ENCODE measurements around the gene PCID2. TPM values are rescaled to one million over a fixed set of nuclear protein-coding genes. Genes with fewer than 3 reads are reported as not detected.

The PCID2 gene
- polyA plus RNA-seq, 1 donor from 2014 or later = 81.3 TPM

DNA sequence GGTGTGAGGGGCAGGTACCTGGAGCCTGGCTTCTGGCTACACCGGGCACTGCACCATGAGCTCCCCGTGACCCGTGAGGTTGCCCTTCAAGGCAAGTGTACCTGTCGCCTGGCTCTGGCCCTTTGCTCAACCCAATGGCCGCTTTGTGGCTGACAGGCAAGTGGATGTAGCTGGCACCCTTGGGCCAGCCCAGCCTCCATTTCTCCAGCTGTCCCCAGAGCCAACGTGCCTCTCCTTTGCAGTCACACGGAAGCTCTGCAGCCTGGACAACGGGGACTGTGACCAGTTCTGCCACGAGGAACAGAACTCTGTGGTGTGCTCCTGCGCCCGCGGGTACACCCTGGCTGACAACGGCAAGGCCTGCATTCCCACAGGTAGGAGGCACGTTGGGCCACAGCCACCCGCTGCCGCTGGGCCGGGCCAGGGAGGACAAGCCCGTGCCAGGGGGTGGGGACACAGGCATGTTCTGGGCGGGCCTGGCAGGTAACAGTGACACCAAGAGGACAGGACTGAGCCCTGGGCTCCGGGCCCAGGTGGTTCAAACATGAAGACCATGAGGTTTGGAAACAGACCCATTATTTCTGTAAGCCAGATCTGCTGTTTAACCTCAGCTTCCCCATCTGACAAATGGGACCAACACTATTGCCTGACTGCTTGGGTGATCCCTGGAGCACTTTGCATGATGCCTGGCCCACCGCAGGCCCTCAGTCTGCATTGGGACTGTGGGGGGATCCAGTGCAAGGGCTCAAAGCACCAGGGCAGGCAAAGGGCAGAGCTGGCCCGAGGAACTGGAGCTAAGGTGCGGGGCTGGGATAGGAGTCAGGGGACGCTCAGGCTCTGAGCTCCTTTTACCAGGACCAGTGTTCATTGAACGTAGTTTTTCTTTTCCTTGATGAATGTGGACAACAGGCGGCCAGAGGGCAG lies 67.5 kb downstream of the PCID2 start:
- Histone ChIP-seq H3K9me2 (ENCODE audit: insufficient read depth, low read length) (no peaks in the 10 kb centered on the region), H3K9ac (ENCODE audit: low read length) (no peak overlapping the region), H3K27me3 (ENCODE audit: insufficient read depth, low read depth, low read length) (no peaks in the 10 kb centered on the region), H3K4me3 (ENCODE audit: low read length) (no peak overlapping the region), H2AFZ (ENCODE audit: low read depth, low read length) (no peak overlapping the region), H4K20me1 (ENCODE audit: insufficient read depth) (no peaks in the 10 kb centered on the region), H3K9me3 (ENCODE audit: low read length) (no peaks in the 10 kb centered on the region), H3F3A (ENCODE audit: insufficient read depth, low read length, poor library complexity, severe bottlenecking) (no peaks in the 10 kb centered on the region), H3K79me2 (replicated peaks; ENCODE audit: insufficient read depth, low read length) (no peaks in the 10 kb centered on the region), H3K27ac (ENCODE audit: low read length) (no peak overlapping the region), H3K36me3 (ENCODE audit: insufficient read depth, low read length) (no peaks in the 10 kb centered on the region), H3K4me2 (ENCODE audit: low read length) (no peak overlapping the region)
- TF ChIP-seq TAF1 (IDR thresholded peaks at IDR 0.05; ENCODE audit: low read depth) (no peak), POLR2AphosphoS5 (IDR thresholded peaks at IDR 0.05) (no peak), MXI1 (conservative IDR thresholded peaks at IDR 0.05; ENCODE audit: poor library complexity, severe bottlenecking) (no peak), SMC3 (conservative IDR thresholded peaks at IDR 0.05; ENCODE audit: poor library complexity) (no peak), EP300 (conservative IDR thresholded peaks at IDR 0.05; ENCODE audit: poor library complexity, severe bottlenecking) (no peak), EZH2 (IDR thresholded peaks at IDR 0.05; ENCODE audit: borderline replicate concordance, insufficient read depth, low read length, poor library complexity, severe bottlenecking) (no peak), RAD21 (conservative IDR thresholded peaks at IDR 0.05) (no peak)
- TF ChIP-seq, protein P1, sequence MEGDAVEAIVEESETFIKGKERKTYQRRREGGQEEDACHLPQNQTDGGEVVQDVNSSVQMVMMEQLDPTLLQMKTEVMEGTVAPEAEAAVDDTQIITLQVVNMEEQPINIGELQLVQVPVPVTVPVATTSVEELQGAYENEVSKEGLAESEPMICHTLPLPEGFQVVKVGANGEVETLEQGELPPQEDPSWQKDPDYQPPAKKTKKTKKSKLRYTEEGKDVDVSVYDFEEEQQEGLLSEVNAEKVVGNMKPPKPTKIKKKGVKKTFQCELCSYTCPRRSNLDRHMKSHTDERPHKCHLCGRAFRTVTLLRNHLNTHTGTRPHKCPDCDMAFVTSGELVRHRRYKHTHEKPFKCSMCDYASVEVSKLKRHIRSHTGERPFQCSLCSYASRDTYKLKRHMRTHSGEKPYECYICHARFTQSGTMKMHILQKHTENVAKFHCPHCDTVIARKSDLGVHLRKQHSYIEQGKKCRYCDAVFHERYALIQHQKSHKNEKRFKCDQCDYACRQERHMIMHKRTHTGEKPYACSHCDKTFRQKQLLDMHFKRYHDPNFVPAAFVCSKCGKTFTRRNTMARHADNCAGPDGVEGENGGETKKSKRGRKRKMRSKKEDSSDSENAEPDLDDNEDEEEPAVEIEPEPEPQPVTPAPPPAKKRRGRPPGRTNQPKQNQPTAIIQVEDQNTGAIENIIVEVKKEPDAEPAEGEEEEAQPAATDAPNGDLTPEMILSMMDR (IDR thresholded peaks at IDR 0.05; ENCODE audit: poor library complexity, severe bottlenecking) = no peak
- TF ChIP-seq, protein P2, sequence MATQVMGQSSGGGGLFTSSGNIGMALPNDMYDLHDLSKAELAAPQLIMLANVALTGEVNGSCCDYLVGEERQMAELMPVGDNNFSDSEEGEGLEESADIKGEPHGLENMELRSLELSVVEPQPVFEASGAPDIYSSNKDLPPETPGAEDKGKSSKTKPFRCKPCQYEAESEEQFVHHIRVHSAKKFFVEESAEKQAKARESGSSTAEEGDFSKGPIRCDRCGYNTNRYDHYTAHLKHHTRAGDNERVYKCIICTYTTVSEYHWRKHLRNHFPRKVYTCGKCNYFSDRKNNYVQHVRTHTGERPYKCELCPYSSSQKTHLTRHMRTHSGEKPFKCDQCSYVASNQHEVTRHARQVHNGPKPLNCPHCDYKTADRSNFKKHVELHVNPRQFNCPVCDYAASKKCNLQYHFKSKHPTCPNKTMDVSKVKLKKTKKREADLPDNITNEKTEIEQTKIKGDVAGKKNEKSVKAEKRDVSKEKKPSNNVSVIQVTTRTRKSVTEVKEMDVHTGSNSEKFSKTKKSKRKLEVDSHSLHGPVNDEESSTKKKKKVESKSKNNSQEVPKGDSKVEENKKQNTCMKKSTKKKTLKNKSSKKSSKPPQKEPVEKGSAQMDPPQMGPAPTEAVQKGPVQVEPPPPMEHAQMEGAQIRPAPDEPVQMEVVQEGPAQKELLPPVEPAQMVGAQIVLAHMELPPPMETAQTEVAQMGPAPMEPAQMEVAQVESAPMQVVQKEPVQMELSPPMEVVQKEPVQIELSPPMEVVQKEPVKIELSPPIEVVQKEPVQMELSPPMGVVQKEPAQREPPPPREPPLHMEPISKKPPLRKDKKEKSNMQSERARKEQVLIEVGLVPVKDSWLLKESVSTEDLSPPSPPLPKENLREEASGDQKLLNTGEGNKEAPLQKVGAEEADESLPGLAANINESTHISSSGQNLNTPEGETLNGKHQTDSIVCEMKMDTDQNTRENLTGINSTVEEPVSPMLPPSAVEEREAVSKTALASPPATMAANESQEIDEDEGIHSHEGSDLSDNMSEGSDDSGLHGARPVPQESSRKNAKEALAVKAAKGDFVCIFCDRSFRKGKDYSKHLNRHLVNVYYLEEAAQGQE (IDR thresholded peaks at IDR 0.05; ENCODE audit: borderline replicate concordance) = no peak

DNA sequence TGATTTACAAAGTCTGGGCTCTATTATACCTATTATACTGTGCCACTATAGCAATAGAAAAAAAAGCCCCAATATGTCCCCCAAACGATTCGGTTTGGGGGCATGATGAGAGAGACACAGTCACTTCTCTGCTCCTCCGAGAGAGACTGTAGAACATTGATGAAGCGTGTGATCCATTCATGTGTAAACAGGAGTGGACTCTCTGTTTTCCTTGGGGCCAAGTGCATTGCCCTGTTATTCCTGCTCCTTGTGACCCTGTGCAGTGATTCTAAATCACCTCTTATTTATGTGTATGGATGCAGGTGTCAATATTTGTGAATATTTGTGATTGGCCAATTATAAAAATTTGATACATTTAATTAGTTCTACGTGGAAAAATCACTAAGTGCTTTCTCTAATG lies 68.9 kb downstream of the PCID2 start:
- Histone ChIP-seq H3K27ac (ENCODE audit: low read length) (no peak overlapping the region), H3K36me3 (ENCODE audit: insufficient read depth, low read length) (no peaks in the 10 kb centered on the region), H3K9me3 (ENCODE audit: low read length) (no peaks in the 10 kb centered on the region), H4K20me1 (ENCODE audit: insufficient read depth) (no peaks in the 10 kb centered on the region), H3K27me3 (ENCODE audit: insufficient read depth, low read depth, low read length) (no peaks in the 10 kb centered on the region), H3K79me2 (replicated peaks; ENCODE audit: insufficient read depth, low read length) (no peaks in the 10 kb centered on the region), H3F3A (ENCODE audit: insufficient read depth, low read length, poor library complexity, severe bottlenecking) (no peaks in the 10 kb centered on the region), H3K4me3 (ENCODE audit: low read length) (no peak overlapping the region), H2AFZ (ENCODE audit: low read depth, low read length) (no peak overlapping the region), H3K9ac (ENCODE audit: low read length) (no peak overlapping the region), H3K9me2 (ENCODE audit: insufficient read depth, low read length) (no peaks in the 10 kb centered on the region), H3K4me2 (ENCODE audit: low read length) (no peak overlapping the region)
- TF ChIP-seq EP300 (conservative IDR thresholded peaks at IDR 0.05; ENCODE audit: poor library complexity, severe bottlenecking) = no peak
- TF ChIP-seq SMC3 (conservative IDR thresholded peaks at IDR 0.05; ENCODE audit: poor library complexity) = no peak
- no peak for TF ChIP-seq RAD21 (conservative IDR thresholded peaks at IDR 0.05)
